Measurements from ENCODE around the gene PLTP. TPM values are rescaled to one million over a fixed set of nuclear protein-coding genes. Genes with fewer than 3 reads are reported as not detected.

Gene PLTP
- total and polyA plus RNA-seq, 2 experiments from 2014 or later, result 108 to 160 TPM

- Mint-ChIP-seq H3K36me3 (ENCODE audit: low read depth) (peaks cover 36% of the 10 kb centered on the region), H3K27ac (no peak overlapping the region), H3K27me3 (ENCODE audit: insufficient read depth, low read depth, poor library complexity) (peaks cover 13% of the 10 kb centered on the region), H3K9me3 (no peaks in the 10 kb centered on the region), H3K4me3 (no peak overlapping the region), H3K4me1 (peaks cover 34% of the 10 kb centered on the region)
- Histone ChIP-seq H3K4me1 (ENCODE audit: insufficient read depth) (peaks cover 28% of the 10 kb centered on the region), H3F3A (replicated peaks; ENCODE audit: low read depth) (no peaks in the 10 kb centered on the region; the same call in 1 of the 2 replicates), H3K79me2 (replicated peaks; ENCODE audit: insufficient read depth) (peaks cover 19% of the 10 kb centered on the region), H3K27me3 (ENCODE audit: insufficient read depth) (no peaks in the 10 kb centered on the region), H3K9me2 (ENCODE audit: insufficient read depth) (no peaks in the 10 kb centered on the region), H2AFZ (no peak overlapping the region), H3K4me3 (no peak overlapping the region), H3K36me3 (ENCODE audit: insufficient read depth) (peaks cover 10% of the 10 kb centered on the region), H3K27ac (ENCODE audit: low read depth) (no peak overlapping the region), H4K20me1 (replicated peaks; ENCODE audit: insufficient read depth) (no peaks in the 10 kb centered on the region), H3K4me2 (no peak overlapping the region)
- no peak for DNase-seq (ENCODE audit: low spot score)
- no peak for ATAC-seq
- TF ChIP-seq, protein P1, sequence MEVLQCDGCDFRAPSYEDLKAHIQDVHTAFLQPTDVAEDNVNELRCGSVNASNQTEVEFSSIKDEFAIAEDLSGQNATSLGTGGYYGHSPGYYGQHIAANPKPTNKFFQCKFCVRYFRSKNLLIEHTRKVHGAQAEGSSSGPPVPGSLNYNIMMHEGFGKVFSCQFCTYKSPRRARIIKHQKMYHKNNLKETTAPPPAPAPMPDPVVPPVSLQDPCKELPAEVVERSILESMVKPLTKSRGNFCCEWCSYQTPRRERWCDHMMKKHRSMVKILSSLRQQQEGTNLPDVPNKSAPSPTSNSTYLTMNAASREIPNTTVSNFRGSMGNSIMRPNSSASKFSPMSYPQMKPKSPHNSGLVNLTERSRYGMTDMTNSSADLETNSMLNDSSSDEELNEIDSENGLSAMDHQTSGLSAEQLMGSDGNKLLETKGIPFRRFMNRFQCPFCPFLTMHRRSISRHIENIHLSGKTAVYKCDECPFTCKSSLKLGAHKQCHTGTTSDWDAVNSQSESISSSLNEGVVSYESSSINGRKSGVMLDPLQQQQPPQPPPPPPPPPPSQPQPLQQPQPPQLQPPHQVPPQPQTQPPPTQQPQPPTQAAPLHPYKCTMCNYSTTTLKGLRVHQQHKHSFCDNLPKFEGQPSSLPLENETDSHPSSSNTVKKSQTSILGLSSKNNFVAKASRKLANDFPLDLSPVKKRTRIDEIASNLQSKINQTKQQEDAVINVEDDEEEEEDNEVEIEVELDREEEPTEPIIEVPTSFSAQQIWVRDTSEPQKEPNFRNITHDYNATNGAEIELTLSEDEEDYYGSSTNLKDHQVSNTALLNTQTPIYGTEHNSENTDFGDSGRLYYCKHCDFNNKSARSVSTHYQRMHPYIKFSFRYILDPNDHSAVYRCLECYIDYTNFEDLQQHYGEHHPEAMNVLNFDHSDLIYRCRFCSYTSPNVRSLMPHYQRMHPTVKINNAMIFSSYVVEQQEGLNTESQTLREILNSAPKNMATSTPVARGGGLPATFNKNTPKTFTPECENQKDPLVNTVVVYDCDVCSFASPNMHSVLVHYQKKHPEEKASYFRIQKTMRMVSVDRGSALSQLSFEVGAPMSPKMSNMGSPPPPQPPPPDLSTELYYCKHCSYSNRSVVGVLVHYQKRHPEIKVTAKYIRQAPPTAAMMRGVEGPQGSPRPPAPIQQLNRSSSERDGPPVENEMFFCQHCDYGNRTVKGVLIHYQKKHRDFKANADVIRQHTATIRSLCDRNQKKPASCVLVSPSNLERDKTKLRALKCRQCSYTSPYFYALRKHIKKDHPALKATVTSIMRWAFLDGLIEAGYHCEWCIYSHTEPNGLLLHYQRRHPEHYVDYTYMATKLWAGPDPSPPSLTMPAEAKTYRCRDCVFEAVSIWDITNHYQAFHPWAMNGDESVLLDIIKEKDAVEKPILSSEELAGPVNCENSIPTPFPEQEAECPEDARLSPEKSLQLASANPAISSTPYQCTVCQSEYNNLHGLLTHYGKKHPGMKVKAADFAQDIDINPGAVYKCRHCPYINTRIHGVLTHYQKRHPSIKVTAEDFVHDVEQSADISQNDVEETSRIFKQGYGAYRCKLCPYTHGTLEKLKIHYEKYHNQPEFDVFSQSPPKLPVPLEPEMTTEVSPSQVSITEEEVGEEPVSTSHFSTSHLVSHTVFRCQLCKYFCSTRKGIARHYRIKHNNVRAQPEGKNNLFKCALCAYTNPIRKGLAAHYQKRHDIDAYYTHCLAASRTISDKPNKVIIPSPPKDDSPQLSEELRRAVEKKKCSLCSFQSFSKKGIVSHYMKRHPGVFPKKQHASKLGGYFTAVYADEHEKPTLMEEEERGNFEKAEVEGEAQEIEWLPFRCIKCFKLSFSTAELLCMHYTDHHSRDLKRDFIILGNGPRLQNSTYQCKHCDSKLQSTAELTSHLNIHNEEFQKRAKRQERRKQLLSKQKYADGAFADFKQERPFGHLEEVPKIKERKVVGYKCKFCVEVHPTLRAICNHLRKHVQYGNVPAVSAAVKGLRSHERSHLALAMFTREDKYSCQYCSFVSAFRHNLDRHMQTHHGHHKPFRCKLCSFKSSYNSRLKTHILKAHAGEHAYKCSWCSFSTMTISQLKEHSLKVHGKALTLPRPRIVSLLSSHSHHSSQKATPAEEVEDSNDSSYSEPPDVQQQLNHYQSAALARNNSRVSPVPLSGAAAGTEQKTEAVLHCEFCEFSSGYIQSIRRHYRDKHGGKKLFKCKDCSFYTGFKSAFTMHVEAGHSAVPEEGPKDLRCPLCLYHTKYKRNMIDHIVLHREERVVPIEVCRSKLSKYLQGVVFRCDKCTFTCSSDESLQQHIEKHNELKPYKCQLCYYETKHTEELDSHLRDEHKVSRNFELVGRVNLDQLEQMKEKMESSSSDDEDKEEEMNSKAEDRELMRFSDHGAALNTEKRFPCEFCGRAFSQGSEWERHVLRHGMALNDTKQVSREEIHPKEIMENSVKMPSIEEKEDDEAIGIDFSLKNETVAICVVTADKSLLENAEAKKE (CRISPR knock-in tag; IDR thresholded peaks at IDR 0.05), result no peak
- no peak for TF ChIP-seq ZNF331 (CRISPR knock-in tag; IDR thresholded peaks at IDR 0.05; ENCODE audit: low read depth)
- TF ChIP-seq CREB1 (CRISPR knock-in tag; IDR thresholded peaks at IDR 0.05; ENCODE audit: low read depth), result no peak
- TF ChIP-seq CTCF (conservative IDR thresholded peaks at IDR 0.05; ENCODE audit: low read depth in 2 of 2), result no peak
- TF ChIP-seq ZNF114 (CRISPR knock-in tag; IDR thresholded peaks at IDR 0.05), result no peak
- TF ChIP-seq, protein P2, sequence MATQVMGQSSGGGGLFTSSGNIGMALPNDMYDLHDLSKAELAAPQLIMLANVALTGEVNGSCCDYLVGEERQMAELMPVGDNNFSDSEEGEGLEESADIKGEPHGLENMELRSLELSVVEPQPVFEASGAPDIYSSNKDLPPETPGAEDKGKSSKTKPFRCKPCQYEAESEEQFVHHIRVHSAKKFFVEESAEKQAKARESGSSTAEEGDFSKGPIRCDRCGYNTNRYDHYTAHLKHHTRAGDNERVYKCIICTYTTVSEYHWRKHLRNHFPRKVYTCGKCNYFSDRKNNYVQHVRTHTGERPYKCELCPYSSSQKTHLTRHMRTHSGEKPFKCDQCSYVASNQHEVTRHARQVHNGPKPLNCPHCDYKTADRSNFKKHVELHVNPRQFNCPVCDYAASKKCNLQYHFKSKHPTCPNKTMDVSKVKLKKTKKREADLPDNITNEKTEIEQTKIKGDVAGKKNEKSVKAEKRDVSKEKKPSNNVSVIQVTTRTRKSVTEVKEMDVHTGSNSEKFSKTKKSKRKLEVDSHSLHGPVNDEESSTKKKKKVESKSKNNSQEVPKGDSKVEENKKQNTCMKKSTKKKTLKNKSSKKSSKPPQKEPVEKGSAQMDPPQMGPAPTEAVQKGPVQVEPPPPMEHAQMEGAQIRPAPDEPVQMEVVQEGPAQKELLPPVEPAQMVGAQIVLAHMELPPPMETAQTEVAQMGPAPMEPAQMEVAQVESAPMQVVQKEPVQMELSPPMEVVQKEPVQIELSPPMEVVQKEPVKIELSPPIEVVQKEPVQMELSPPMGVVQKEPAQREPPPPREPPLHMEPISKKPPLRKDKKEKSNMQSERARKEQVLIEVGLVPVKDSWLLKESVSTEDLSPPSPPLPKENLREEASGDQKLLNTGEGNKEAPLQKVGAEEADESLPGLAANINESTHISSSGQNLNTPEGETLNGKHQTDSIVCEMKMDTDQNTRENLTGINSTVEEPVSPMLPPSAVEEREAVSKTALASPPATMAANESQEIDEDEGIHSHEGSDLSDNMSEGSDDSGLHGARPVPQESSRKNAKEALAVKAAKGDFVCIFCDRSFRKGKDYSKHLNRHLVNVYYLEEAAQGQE (IDR thresholded peaks at IDR 0.05; ENCODE audit: unreplicated experiment), result no peak
- no peak for TF ChIP-seq STAT1 (IDR thresholded peaks at IDR 0.05; ENCODE audit: unreplicated experiment)
- no peak for TF ChIP-seq EZH2 (IDR thresholded peaks at IDR 0.05; ENCODE audit: low read depth, unreplicated experiment)
Observed at GRCh38 chr20:45850238-45850637, 61.7 kb downstream of the PLTP start.
